Measurements from ENCODE around the gene ABCF1.

ABCF1 gene

DNA sequence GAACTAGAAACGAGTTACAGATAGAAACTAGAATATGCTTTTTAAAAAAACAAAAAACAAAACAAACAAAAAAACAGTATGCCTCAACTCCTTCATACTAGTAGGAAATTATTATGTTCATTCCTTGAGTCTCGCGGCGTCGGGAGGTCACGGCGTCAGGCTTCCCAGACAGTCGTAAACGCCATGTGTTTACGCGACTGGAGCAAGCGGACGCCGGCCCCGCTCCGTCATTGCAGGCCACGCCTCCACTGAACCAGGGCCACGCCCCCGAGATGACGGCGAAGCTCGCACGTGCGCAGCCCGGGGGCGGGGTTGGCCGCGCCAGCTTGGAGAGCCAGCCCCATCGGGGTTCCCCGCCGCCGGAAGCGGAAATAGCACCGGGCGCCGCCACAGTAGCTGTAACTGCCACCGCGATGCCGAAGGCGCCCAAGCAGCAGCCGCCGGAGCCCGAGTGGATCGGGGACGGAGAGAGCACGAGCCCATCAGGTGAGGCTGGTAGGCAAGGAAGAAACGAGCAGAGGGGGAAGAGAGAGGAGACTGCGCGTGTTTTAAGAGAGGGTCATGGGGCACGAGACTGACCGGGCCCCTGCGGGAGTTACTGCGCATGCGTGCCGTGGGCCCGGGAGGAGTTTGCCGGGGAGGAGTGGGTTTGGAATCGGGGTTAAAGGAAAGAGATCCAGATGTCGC is at the start of gene ABCF1:
TSS of gene ABCF1 (plus strand) at position 368 of the 687 bp plus-strand sequence. CDS start at position 414, 46 bp downstream.
- TF ChIP-seq NFIC (IDR thresholded peaks at IDR 0.05) (no peak), RAD21 (IDR thresholded peaks at IDR 0.05; ENCODE audit: low read depth) (no peak), TEAD4 (IDR thresholded peaks at IDR 0.05) (no peak; the same call in none of the 2 replicates), EP300 (IDR thresholded peaks at IDR 0.05; ENCODE audit: borderline replicate concordance) (no peak), TCF12 (IDR thresholded peaks at IDR 0.05; ENCODE audit: low read depth) (no peak), FOXM1 (IDR thresholded peaks at IDR 0.05; ENCODE audit: borderline replicate concordance, low read depth) (no peak), EGR1 (IDR thresholded peaks at IDR 0.05) (peak; percentile 7; the same call in 1 of the 2 replicates), CREB1 (IDR thresholded peaks at IDR 0.05; ENCODE audit: low read depth) (peak; percentile 83), CEBPB (IDR thresholded peaks at IDR 0.05) (no peak), TAF1 (IDR thresholded peaks at IDR 0.05; ENCODE audit: low read depth) (peak; percentile 80), ZBTB7A (IDR thresholded peaks at IDR 0.05; ENCODE audit: low read depth) (no peak), YY1 (IDR thresholded peaks at IDR 0.05; ENCODE audit: low read depth) (no peak; the same call in 1 of the 2 replicates)
- TF ChIP-seq, protein P1, sequence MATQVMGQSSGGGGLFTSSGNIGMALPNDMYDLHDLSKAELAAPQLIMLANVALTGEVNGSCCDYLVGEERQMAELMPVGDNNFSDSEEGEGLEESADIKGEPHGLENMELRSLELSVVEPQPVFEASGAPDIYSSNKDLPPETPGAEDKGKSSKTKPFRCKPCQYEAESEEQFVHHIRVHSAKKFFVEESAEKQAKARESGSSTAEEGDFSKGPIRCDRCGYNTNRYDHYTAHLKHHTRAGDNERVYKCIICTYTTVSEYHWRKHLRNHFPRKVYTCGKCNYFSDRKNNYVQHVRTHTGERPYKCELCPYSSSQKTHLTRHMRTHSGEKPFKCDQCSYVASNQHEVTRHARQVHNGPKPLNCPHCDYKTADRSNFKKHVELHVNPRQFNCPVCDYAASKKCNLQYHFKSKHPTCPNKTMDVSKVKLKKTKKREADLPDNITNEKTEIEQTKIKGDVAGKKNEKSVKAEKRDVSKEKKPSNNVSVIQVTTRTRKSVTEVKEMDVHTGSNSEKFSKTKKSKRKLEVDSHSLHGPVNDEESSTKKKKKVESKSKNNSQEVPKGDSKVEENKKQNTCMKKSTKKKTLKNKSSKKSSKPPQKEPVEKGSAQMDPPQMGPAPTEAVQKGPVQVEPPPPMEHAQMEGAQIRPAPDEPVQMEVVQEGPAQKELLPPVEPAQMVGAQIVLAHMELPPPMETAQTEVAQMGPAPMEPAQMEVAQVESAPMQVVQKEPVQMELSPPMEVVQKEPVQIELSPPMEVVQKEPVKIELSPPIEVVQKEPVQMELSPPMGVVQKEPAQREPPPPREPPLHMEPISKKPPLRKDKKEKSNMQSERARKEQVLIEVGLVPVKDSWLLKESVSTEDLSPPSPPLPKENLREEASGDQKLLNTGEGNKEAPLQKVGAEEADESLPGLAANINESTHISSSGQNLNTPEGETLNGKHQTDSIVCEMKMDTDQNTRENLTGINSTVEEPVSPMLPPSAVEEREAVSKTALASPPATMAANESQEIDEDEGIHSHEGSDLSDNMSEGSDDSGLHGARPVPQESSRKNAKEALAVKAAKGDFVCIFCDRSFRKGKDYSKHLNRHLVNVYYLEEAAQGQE (IDR thresholded peaks at IDR 0.05; ENCODE audit: low read depth) = no peak
- TF ChIP-seq, protein P2, sequence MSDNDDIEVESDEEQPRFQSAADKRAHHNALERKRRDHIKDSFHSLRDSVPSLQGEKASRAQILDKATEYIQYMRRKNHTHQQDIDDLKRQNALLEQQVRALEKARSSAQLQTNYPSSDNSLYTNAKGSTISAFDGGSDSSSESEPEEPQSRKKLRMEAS (IDR thresholded peaks at IDR 0.05) = peak; percentile 97
- TF ChIP-seq, protein P3, sequence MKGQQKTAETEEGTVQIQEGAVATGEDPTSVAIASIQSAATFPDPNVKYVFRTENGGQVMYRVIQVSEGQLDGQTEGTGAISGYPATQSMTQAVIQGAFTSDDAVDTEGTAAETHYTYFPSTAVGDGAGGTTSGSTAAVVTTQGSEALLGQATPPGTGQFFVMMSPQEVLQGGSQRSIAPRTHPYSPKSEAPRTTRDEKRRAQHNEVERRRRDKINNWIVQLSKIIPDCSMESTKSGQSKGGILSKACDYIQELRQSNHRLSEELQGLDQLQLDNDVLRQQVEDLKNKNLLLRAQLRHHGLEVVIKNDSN (IDR thresholded peaks at IDR 0.05) = peak; percentile 79

DNA sequence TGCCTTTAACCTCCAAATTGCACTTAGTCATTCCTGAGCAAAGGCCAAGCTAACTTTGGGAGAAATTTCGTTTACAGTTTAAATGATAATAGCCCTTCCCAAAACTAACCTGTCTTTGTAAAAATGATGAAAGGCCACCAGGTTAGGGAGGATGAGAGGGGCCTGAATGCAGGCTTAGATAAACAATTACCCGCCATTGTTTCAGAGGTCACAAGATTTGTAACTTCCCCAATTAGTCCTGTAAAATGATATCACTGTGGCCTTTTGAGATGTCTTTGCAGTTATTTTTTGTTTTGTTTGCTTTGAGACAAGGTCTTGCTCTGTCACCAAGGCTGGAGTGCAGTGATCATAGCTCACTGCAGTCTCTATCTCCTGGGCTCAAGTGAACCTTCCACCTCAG is 41.2 kb upstream of the ABCF1 start:
- TF ChIP-seq CEBPB (IDR thresholded peaks at IDR 0.05) = no peak
- no peak for TF ChIP-seq RAD21 (IDR thresholded peaks at IDR 0.05; ENCODE audit: low read depth)
- TF ChIP-seq, protein P1 (IDR thresholded peaks at IDR 0.05; ENCODE audit: low read depth) = no peak
- TF ChIP-seq FOXM1 (IDR thresholded peaks at IDR 0.05; ENCODE audit: borderline replicate concordance, low read depth) = no peak
- no peak for TF ChIP-seq TCF12 (IDR thresholded peaks at IDR 0.05; ENCODE audit: low read depth)
- TF ChIP-seq ZBTB7A (IDR thresholded peaks at IDR 0.05; ENCODE audit: low read depth) = no peak
- no peak for TF ChIP-seq TEAD4 (IDR thresholded peaks at IDR 0.05)
- TF ChIP-seq NFIC (IDR thresholded peaks at IDR 0.05) = no peak
- no peak for TF ChIP-seq YY1 (IDR thresholded peaks at IDR 0.05; ENCODE audit: low read depth)
- no peak for TF ChIP-seq EP300 (IDR thresholded peaks at IDR 0.05; ENCODE audit: borderline replicate concordance)
- TF ChIP-seq, protein P2 (IDR thresholded peaks at IDR 0.05) = no peak
- TF ChIP-seq TAF1 (IDR thresholded peaks at IDR 0.05; ENCODE audit: low read depth) = no peak
- TF ChIP-seq, protein P3 (IDR thresholded peaks at IDR 0.05) = no peak
- TF ChIP-seq CREB1 (IDR thresholded peaks at IDR 0.05; ENCODE audit: low read depth) = no peak
- no peak for TF ChIP-seq EGR1 (IDR thresholded peaks at IDR 0.05)

DNA sequence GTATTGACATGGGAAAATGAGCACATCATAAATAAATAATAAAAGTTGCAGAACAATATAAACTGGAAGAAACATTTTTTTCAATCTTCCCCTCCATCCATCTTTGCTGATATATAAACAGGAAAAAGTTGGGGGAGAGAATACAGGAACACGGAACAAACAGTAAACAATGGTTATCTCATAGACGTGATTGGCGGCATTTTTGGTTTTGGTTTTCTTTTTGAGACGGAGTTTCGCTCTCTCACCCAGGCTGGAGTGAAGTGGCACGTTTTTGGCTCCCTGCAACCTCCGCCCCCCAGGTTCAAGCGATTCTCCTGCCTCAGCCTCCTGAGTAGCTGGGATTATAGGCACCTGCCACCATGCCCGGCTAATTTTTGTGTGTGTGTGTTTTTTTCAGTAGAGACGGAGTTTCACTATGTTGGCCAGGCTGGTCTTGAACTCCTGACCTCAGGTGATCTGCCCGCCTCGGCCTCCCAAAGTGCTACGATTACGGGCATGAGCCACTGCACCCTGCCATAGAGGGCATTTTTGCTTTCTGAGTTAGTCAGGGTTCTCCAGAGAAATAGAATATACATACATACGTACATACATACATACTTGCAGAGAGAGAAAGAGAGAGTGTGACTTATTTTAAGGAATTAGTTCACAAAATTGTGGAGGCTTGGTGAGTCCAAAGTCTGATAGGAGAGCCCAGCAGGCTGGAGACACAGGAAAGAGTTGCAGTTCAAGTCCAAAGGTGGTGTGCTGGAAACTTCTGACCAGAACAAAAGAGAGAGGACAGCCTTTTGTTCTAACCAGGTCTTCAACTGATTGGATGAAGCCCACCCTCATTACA is 37.6 kb upstream of the ABCF1 start:
- no peak for TF ChIP-seq CREB1 (IDR thresholded peaks at IDR 0.05; ENCODE audit: low read depth)
- TF ChIP-seq TCF12 (IDR thresholded peaks at IDR 0.05; ENCODE audit: low read depth) = no peak
- no peak for TF ChIP-seq EP300 (IDR thresholded peaks at IDR 0.05; ENCODE audit: borderline replicate concordance)
- no peak for TF ChIP-seq ZBTB7A (IDR thresholded peaks at IDR 0.05; ENCODE audit: low read depth)
- TF ChIP-seq, protein P3 (IDR thresholded peaks at IDR 0.05) = no peak
- TF ChIP-seq YY1 (IDR thresholded peaks at IDR 0.05; ENCODE audit: low read depth) = no peak
- TF ChIP-seq EGR1 (IDR thresholded peaks at IDR 0.05) = no peak
- TF ChIP-seq RAD21 (IDR thresholded peaks at IDR 0.05; ENCODE audit: low read depth) = no peak
- TF ChIP-seq, protein P1 (IDR thresholded peaks at IDR 0.05; ENCODE audit: low read depth) = no peak
- no peak for TF ChIP-seq NFIC (IDR thresholded peaks at IDR 0.05)
- no peak for TF ChIP-seq FOXM1 (IDR thresholded peaks at IDR 0.05; ENCODE audit: borderline replicate concordance, low read depth)
- TF ChIP-seq TAF1 (IDR thresholded peaks at IDR 0.05; ENCODE audit: low read depth) = no peak

Data from Ishikawa (cell line).